K562 (cell line): ENCODE data around the gene DCAF15. TPM values are rescaled to one million over a fixed set of nuclear protein-coding genes. Genes with fewer than 3 reads are reported as not detected.

Source experiments
- BRD4 ChIP-seq: fragments of 200-600 bp; sonication (generic); IDR thresholded peaks from 2 replicates; pipeline ENCODE4 v1.6.1; 2017; ENCODE audit warnings: inconsistent platforms
- BRD9 ChIP-seq: fragments of 450-650 bp; IDR thresholded peaks from 2 replicates; pipeline ENCODE4 v1.6.1; 2018; ENCODE audit warnings: low read depth; ENCODE audit not compliant: partially characterized antibody
- CBX1 ChIP-seq: sonication (generic); IDR thresholded peaks from 2 replicates; pipeline ENCODE4 v1.6.1; 2016; ENCODE audit warnings: antibody characterized with exemption, low read depth, mild to moderate bottlenecking
- CEBPG ChIP-seq, 3 experiments: fragments of 200-800 bp in 1 of 3; sonication (Bioruptor generic) in 1 of 3; sonication (generic) in 1 of 3; formaldehyde crosslinking in 1 of 3; IDR thresholded peaks in 2 of 3; conservative IDR thresholded peaks in 1 of 3; 2 replicates each; pipeline versions ENCODE4 v1.6.1 to v1.8.0; 2016 to 2022; ENCODE audit warnings: missing compliant biosample characterization in 2 of 3, missing genetic modification characterization in 2 of 3, mild to moderate bottlenecking in 1 of 3, missing genetic modification reagents in 1 of 3
- CSDE1 ChIP-seq, 2 experiments: fragments of 450-650 bp; IDR thresholded peaks; 2 replicates each; pipeline ENCODE4 v1.6.1; 2016; ENCODE audit warnings: mild to moderate bottlenecking in 1 of 2
- EP400 ChIP-seq: fragments of 450-650 bp; IDR thresholded peaks from 2 replicates; pipeline ENCODE4 v1.6.1; 2017; ENCODE audit warnings: antibody characterized with exemption, mild to moderate bottlenecking, moderate library complexity
- HMGN3 ChIP-seq: IDR thresholded peaks from 2 replicates; pipeline ENCODE4 v1.6.1; 2011; ENCODE audit warnings: borderline replicate concordance, low read depth, mild to moderate bottlenecking, mixed read lengths, low read length; ENCODE audit not compliant: insufficient read length; ENCODE audit errors: extremely low read depth
- KLF1 ChIP-seq: fragments of 450-650 bp; IDR thresholded peaks from 2 replicates; pipeline ENCODE4 v1.6.1; 2016; ENCODE audit warnings: missing genetic modification characterization, missing compliant biosample characterization
- KLF16 ChIP-seq: IDR thresholded peaks from 2 replicates; pipeline ENCODE4 v1.6.1; 2016; ENCODE audit warnings: antibody characterized with exemption
- MEF2D ChIP-seq: conservative IDR thresholded peaks from 2 replicates; pipeline ENCODE4 v1.6.1; 2016; ENCODE audit warnings: low read depth, missing genetic modification characterization, missing compliant biosample characterization
- RFX1 ChIP-seq: fragments of 450-650 bp; IDR thresholded peaks from 2 replicates; pipeline ENCODE4 v1.6.1; 2016; ENCODE audit warnings: mild to moderate bottlenecking, moderate library complexity
- SMARCE1 ChIP-seq: fragments of 450-650 bp; IDR thresholded peaks from 2 replicates; pipeline ENCODE4 v1.7.1; 2016; ENCODE audit warnings: mild to moderate bottlenecking
- SPI1 ChIP-seq: IDR thresholded peaks from 2 replicates; pipeline ENCODE4 v1.6.1; 2011; ENCODE audit warnings: low read depth, low read length, control low read depth, borderline replicate concordance
- SRSF3 ChIP-seq: fragments of 200-400 bp; formaldehyde crosslinking; IDR thresholded peaks from 2 replicates; pipeline ENCODE4 v1.6.1; 2016; ENCODE audit warnings: mild to moderate bottlenecking, low read length, moderate library complexity; ENCODE audit not compliant: insufficient read depth
- TAF9B ChIP-seq: fragments of 450-650 bp; IDR thresholded peaks from 2 replicates; pipeline ENCODE4 v1.6.1; 2018; ENCODE audit warnings: mild to moderate bottlenecking; ENCODE audit not compliant: partially characterized antibody
- YY1 ChIP-seq, 3 experiments: IDR thresholded peaks; 2 replicates each; pipeline ENCODE4 v1.6.1; 2011; ENCODE audit warnings: low read length in 2 of 3, mild to moderate bottlenecking in 2 of 3, moderate library complexity in 2 of 3, borderline replicate concordance in 1 of 3, control low read depth in 1 of 3, low read depth in 1 of 3; ENCODE audit not compliant: insufficient read depth in 3 of 3, insufficient replicate concordance in 2 of 3, control insufficient read depth in 1 of 3, insufficient read length in 1 of 3; ENCODE audit errors: extremely low read depth in 1 of 3
- ZNF263 ChIP-seq: sonication (generic); formaldehyde crosslinking; IDR thresholded peaks from 2 replicates; pipeline ENCODE4 v1.8.0; 2022; ENCODE audit warnings: mild to moderate bottlenecking, missing genetic modification reagents, borderline replicate concordance
- polyA plus RNA-seq, 8 experiments: library from polyadenylated mRNA; depleted of rRNA in 4 of 8; stranded (reverse) in 5 of 8; unstranded in 3 of 8; fragments of >200 nt; fragmentation: Nextera tagmentation in 2 of 8; fragmentation: Illumina TruSeq in 1 of 8; extraction: Ambion mirVana in 2 of 8; extraction: Trizol in 1 of 8; gene quantifications; 2 replicates each; pipeline versions ENCODE4 v1.2.1 to v1.2.3, GENCODE V29; 2011 to 2014; ENCODE audit warnings: inconsistent platforms in 1 of 8, missing spikeins in 1 of 8
- total RNA-seq, 7 experiments: library from RNA; depleted of rRNA in 6 of 7; stranded (reverse); fragments of >200 nt in 6 of 7; fragmentation: Illumina TruSeq in 2 of 7; extraction: Trizol in 2 of 7; gene quantifications; 2 replicates each; pipeline versions ENCODE4 v1.2.1 to v1.2.3, GENCODE V29; 2011 to 2021; ENCODE audit warnings: low replicate concordance in 1 of 7
- TF ChIP-seq, protein P1 (sequence below): fragments of 450-650 bp; IDR thresholded peaks from 2 replicates; pipeline ENCODE4 v1.6.1; 2016; ENCODE audit warnings: antibody characterized with exemption
- TF ChIP-seq, protein P2 (sequence below), 3 experiments: fragments of 200-800 bp in 1 of 3; fragments of 250-450 bp in 1 of 3; fragments of 450-650 bp in 1 of 3; sonication (Bioruptor Pico) in 1 of 3; sonication (Bioruptor generic) in 1 of 3; formaldehyde crosslinking in 1 of 3; IDR thresholded peaks; 2 replicates each; pipeline versions ENCODE4 v1.6.1 to v1.8.0; 2016 to 2022; ENCODE audit warnings: mild to moderate bottlenecking in 2 of 3, missing genetic modification characterization in 2 of 3, missing compliant biosample characterization in 1 of 3, moderate library complexity in 1 of 3
- TF ChIP-seq, protein P3 (sequence below): sonication (generic); formaldehyde crosslinking; IDR thresholded peaks from 2 replicates; pipeline ENCODE4 v1.9.0; 2022; ENCODE audit warnings: mild to moderate bottlenecking, missing genetic modification reagents

DCAF15 gene
- total and polyA plus RNA-seq, 9 of the 15 experiments (the other 6 are each of a cell fraction or from before 2014, with no cell fraction given) = 0.17 to 68.5 (median 27.7) TPM

DNA sequence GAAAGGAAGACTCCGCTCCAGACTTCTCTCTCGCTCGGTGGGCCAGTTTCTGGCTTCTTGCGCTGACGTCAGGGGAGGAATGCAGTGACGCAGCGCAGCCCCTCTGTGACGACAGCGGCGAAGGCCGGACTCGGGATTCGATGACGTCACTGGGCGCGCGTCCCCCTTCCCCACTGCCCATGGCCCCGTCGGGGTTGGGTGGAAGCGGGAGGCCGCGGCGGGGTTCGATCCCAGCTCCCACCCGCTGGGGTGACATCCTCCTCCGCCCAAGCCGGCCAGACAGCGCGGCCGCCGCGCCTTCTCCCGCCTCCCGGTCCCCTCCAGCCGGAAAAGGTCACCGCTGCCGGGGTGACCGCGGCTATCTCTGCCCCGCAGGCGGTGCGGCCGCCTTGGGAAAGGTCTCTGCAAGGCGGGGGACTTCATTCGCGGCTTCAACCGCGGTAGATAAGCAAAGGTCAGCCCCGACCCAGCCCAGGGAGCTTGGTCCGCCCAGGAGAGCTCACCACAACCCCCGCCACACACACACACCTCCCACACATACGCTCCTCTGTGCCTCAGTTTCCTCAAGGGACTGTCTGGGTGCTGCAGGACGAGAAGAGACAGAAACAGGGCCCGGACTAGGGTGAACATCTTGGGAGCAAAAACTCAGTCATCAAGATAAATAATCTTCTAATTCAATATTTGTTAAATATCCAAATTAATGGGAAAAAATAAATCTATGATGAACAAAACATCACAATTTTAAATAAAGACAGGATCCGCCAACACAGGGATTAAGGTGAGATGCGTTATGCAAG is 54.7 kb downstream of the DCAF15 start (continued):
- TF ChIP-seq, protein P1, sequence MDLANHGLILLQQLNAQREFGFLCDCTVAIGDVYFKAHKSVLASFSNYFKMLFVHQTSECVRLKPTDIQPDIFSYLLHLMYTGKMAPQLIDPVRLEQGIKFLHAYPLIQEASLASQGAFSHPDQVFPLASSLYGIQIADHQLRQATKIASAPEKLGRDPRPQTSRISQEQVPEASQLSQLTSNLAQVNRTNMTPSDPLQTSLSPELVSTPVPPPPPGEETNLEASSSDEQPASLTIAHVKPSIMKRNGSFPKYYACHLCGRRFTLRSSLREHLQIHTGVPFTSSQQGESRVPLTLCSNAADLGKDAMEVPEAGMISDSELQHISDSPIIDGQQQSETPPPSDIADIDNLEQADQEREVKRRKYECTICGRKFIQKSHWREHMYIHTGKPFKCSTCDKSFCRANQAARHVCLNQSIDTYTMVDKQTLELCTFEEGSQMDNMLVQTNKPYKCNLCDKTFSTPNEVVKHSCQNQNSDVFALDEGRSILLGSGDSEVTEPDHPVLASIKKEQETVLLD = peak; percentile 45
- TF ChIP-seq KLF1 (tag) (peak; percentile 87), SRSF3 (no peak), MEF2D (peak; percentile 59; the same call in 1 of the 2 replicates), YY1 (IDR thresholded peaks at IDR 0.05; ENCODE audit: borderline replicate concordance in 1 of 3, control insufficient read depth in 1 of 3, extremely low read depth in 1 of 3, insufficient read depth in 3 of 3, insufficient read length in 1 of 3, insufficient replicate concordance in 2 of 3, low read depth in 1 of 3, low read length in 2 of 3) (peak in 2 of 3 experiments; percentile 59 to 71), HMGN3 (peak; percentile 100), CBX1 (peak; percentile 95; the same call in 1 of the 2 replicates), SMARCE1 (peak; percentile 100), RFX1 (peak; percentile 58), SPI1 (0 out of 2 replicates have a peak, but pooled peaks have one; percentile 4), EP400 (peak; percentile 90), CSDE1 (IDR thresholded peaks at IDR 0.05) (peak in 1 of 2 experiments; percentile 68; a peak in 2 of 4 replicates), CEBPG (CRISPR knock-in tag; IDR thresholded peaks at IDR 0.05) (peak; percentile 7), CEBPG (tag; conservative IDR thresholded peaks at IDR 0.05 in 1 of 2, IDR thresholded peaks at IDR 0.05 in 1 of 2) (no peak; a peak in 1 of 4 replicates), BRD4 (peak; percentile 90; the same call in 1 of the 2 replicates), BRD9 (peak; percentile 88), ZNF263 (CRISPR knock-in tag) (peak; percentile 81), TAF9B (peak; percentile 70), KLF16 (peak; percentile 95)
- TF ChIP-seq, protein P2, sequence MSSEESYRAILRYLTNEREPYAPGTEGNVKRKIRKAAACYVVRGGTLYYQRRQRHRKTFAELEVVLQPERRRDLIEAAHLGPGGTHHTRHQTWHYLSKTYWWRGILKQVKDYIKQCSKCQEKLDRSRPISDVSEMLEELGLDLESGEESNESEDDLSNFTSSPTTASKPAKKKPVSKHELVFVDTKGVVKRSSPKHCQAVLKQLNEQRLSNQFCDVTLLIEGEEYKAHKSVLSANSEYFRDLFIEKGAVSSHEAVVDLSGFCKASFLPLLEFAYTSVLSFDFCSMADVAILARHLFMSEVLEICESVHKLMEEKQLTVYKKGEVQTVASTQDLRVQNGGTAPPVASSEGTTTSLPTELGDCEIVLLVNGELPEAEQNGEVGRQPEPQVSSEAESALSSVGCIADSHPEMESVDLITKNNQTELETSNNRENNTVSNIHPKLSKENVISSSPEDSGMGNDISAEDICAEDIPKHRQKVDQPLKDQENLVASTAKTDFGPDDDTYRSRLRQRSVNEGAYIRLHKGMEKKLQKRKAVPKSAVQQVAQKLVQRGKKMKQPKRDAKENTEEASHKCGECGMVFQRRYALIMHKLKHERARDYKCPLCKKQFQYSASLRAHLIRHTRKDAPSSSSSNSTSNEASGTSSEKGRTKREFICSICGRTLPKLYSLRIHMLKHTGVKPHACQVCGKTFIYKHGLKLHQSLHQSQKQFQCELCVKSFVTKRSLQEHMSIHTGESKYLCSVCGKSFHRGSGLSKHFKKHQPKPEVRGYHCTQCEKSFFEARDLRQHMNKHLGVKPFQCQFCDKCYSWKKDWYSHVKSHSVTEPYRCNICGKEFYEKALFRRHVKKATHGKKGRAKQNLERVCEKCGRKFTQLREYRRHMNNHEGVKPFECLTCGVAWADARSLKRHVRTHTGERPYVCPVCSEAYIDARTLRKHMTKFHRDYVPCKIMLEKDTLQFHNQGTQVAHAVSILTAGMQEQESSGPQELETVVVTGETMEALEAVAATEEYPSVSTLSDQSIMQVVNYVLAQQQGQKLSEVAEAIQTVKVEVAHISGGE (CRISPR knock-in tag; IDR thresholded peaks at IDR 0.05) = peak in 2 of 3 experiments; percentile 54 to 86; a peak in 3 of 6 replicates
- TF ChIP-seq, protein P3, sequence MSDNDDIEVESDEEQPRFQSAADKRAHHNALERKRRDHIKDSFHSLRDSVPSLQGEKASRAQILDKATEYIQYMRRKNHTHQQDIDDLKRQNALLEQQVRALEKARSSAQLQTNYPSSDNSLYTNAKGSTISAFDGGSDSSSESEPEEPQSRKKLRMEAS (CRISPR knock-in tag) = peak; percentile 89
